Breast epithelium (tissue), 3 donors: ENCODE measurements around the gene ALOX5AP.

ENCODE experiments used
- POLR2A ChIP-seq: fragments of 450-650 bp; IDR thresholded peaks from one replicate; pipeline ENCODE4 v1.6.1; 2016; ENCODE audit warnings: antibody characterized with exemption, mild to moderate bottlenecking, moderate library complexity
- TF ChIP-seq, protein P1 (sequence below), 3 donors: fragments of 450-650 bp; IDR thresholded peaks; one replicate each; pipeline ENCODE4 v1.5.1; 2016 to 2017; ENCODE audit warnings: antibody characterized with exemption in 3 of 3, mild to moderate bottlenecking in 3 of 3, moderate library complexity in 3 of 3

DNA sequence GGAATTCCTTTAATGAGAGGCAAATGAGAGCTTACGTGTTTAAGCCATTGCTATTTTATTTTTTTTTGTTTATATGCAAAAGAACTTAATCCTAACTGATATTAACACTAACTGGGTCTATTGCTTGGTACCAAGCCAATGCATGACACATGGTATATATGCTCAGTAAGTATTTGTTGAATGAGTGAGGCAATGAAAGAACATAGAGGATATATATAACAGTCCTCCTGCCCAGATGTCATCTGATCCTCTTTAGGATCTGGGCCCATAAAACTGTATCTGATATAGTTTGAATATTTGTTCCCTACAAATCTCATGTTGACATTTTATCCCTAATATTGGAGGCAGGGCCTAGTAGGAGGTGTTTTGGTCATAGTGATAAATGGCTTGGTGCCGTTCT lies 13.0 kb upstream of the ALOX5AP start:
- TF ChIP-seq, protein P1, sequence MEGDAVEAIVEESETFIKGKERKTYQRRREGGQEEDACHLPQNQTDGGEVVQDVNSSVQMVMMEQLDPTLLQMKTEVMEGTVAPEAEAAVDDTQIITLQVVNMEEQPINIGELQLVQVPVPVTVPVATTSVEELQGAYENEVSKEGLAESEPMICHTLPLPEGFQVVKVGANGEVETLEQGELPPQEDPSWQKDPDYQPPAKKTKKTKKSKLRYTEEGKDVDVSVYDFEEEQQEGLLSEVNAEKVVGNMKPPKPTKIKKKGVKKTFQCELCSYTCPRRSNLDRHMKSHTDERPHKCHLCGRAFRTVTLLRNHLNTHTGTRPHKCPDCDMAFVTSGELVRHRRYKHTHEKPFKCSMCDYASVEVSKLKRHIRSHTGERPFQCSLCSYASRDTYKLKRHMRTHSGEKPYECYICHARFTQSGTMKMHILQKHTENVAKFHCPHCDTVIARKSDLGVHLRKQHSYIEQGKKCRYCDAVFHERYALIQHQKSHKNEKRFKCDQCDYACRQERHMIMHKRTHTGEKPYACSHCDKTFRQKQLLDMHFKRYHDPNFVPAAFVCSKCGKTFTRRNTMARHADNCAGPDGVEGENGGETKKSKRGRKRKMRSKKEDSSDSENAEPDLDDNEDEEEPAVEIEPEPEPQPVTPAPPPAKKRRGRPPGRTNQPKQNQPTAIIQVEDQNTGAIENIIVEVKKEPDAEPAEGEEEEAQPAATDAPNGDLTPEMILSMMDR (IDR thresholded peaks at IDR 0.05) = no peak
- TF ChIP-seq POLR2A = no peak
